GM21717 (cell line): ENCODE results near the gene CSF2RB.

Experiments
- ATAC-seq: cut with Tn5 transposase; IDR thresholded peaks from one replicate; pipeline ENCODE4 v1.9.1; 2021; ENCODE audit warnings: mild to moderate bottlenecking, moderate library complexity; ENCODE audit not compliant: unreplicated experiment

The CSF2RB gene

GRCh38 chr22:36913427-36914389 is at the start of gene CSF2RB:
TSS of gene CSF2RB (plus strand) at chr22:36913628. CDS start at chr22:36922208, 8,580 bp downstream.
- ATAC-seq = no peak

DNA sequence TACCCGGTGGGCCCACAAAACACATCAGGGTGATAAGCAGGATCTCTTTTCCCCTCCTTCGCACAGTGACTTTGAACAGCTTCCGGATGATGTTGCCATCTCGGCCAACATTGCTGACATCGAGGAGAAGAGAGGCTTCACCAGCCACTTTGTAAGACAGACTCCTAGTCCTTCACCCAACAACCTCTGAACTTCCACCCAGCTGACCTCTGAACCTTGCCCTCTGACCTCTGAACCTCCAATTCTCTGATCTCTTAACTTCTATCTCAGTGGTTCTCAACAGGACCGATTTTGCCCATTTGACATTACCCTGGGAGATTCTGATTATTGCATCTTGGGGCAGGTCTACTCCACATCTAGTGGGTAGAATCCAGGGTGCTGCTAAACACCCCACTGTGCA is 49.4 kb upstream of the CSF2RB start:
- ATAC-seq = no peak

- ATAC-seq = no peak
Measured at GRCh38 chr22:36864454-36865215, 48.8 kb upstream of the CSF2RB start.

DNA sequence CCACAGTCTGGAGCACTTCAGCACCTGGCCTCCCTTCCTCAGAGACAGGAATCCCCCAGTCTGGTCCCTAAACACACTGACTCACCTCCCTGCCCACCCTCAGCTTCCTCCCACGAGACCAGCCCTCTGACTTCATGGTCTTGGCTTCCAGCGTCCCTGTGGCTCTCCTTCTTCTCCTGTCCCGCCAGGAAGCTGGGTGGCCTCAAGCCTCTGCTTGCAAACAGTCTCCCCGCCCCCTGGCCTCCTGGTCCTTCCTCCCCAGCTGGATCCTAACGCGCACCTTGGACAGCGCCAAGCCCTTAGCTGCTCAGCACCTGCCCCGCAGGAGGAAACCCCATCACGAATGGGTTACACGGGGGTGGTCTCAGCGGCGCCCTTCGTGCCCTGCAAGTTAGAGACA is 48.1 kb upstream of the CSF2RB start:
- ATAC-seq = no peak

GRCh38 chr22:36867695-36868094 is 45.7 kb upstream of the CSF2RB start:
- ATAC-seq = no peak

DNA sequence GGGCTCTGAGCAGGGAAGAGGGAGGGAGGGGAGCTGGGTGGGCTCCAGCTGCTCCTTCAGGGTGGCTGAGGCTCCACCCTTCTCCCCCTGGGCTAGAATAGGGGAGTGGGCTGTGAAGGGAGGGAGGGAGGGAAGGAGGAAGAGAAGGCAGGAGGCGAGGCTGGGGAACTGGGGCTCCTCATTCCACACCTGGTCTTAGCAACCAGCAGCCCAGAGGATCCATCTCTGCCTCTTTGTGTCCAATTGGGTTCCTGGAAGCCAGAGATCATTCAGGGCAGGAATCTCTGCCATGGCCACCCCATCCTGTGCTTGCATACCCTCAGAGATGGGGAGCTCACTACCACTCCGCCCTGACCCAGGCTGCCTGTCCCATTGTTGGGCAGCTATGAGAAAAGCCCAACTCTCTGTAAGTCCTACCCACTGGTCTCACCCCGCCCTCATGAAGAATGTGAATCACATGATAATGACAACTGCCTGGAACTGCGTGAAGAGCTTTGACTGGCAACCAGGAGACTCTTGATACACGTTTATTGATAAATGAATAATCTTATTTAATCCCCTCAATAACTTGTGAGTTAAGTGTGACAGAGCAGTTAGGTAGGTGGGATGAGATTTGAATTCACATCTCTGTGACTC is 44.8 kb upstream of the CSF2RB start:
- ATAC-seq = no peak

DNA sequence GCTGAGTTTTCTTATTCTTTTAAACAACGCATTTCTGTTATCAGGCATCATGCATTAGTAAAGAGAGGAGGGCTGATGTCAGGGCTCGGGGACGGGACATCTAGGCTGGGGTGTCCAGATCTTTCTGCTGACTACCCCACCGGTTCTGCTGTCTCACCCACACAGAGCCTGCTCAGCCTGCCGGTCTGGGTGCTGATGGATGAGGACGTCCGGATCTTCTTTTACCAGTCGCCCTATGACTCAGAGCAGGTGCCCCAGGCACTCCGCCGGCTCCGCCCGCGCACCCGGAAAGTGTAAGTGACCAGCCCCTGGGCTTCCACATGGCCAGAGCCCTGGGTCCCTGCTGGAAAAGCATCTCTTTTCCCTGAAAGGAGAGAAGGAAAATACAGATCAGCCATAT is 43.2 kb upstream of the CSF2RB start:
- ATAC-seq = no peak

- no peak for ATAC-seq
Measured at GRCh38 chr22:36871669-36872081, 41.8 kb upstream of the CSF2RB start.

DNA sequence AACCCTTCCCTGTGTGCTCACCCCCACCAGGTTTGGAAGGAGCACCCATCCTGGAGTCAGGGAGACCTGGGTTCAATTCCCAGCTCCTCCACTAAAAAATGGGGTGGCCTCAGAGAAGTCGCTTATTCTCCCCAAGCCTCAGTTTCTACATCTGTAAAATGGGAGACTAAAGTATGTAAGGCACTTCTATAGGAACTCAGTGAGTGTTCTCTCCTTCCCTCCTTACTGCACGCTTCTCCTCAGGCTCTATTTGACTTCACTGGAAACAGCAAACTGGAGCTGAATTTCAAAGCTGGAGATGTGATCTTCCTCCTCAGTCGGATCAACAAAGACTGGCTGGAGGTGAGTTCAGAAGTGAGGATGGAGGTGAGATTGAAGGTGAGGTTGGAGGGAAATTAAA is 41.3 kb upstream of the CSF2RB start:
- no peak for ATAC-seq

GRCh38 chr22:36872866-36873498 is 40.4 kb upstream of the CSF2RB start:
- ATAC-seq = no peak

DNA sequence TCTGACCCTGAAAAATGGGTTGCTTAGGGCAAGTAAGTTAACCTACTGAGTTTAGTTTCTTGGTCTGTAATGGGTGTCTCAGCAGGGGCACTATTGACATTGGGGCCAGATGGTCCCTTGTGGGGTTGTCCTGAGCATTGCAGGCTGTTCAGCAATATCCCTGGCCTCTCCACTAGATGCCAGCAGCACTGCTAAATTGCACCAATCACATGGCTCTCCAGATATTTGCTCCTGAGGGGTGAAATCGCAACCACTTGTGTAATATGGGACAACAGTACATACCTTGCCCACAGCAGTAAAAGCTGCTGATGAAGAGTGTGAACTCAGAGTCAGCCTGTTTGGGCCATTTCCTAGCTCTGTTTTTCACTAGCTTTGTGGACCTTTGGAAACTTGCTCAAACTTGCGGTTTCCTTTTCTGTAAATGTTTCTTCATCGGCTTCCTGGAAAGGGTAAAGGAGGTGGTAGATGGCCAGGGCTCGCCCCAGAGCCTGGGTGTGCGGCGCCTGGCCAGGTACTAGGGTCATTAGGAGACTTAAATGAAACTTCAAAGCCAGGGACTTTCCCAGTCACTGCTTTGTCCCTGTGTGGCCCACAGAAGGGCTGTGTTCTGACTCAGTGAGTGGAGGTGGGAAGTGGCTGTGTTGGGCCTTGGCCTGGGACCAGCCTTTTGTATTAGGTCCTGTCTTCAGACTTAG is 39.7 kb upstream of the CSF2RB start:
- peak; percentile 75 for ATAC-seq

DNA sequence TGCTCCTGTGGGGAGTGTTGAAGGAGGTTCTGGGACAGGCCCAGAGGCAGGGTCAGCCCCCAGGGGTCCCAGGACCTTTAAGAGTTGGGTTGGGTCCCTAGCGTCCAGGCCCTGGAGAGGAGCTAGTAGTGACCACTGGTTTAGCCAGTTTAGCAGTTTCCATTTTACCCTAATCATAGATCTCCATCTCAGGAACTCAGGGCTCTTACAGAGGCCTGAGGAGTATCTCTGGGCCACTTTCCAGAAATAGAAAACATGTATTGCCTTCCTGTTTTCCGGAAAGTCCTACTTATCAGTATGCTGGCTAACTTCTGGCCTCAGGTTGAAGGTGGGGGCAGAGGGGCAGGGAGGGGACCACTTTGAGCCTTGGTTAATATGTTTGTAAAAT is 39.1 kb upstream of the CSF2RB start:
- no peak for ATAC-seq

DNA sequence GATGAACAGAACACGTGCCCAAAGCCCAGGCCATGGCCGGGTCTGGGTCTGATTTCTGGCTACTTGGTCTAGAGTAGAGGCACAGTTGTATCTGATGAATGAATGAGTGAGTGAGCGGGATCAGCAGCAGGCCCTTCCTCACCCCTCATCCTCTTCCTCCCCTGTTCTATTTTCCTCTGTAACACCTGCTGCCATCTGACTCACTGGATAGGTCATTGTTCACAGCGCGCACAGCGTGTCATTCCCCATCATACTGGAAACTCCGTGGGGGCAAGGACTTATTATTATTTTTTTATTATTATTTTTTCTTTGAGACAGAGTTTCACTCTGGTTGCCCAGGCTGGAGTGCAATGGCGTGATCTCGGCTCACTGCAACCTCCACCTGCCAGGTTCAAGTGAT is 38.7 kb upstream of the CSF2RB start:
- no peak for ATAC-seq

- no peak for ATAC-seq
Measured at GRCh38 chr22:36875741-36876140, 37.7 kb upstream of the CSF2RB start.

- no peak for ATAC-seq
Measured at GRCh38 chr22:36879775-36880174, 33.7 kb upstream of the CSF2RB start.

- ATAC-seq = no peak
Measured at GRCh38 chr22:36881504-36882245, 31.8 kb upstream of the CSF2RB start.

DNA sequence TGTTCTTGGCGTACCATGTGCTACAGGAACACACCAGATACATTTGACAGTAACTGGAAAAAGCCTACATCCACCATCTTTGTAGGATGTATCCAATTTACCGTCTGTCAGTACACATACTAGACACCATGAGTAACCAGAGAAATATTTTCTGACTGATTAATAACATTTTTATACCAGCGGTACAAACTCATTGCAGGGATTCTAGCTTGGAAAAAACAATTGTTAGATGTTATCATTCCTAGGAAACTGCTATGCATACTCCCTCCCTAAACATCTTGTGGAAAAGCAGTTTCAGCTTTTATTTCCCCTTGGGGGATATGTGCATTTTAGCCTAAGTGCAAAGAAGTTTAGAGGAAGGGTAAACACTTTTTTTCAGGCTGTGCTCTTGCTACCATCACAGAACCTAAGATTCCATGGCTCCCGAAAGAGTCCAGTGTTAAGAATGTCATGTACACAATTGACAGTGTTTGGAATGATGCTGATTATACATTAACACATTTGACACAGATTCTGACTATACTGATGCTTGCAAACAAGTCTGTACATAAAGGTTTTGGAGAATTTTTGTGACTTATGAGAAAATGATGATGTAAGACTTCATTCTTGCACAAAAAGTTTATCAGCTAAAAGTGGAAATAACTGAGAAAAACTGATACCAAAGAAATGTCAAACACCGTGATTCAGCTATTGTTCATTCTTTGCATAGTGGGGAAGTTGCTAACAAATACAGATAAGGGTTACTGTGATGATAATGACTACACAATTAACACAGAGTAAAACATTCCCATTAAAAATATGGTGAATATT is 28.9 kb upstream of the CSF2RB start:
- ATAC-seq = no peak

DNA sequence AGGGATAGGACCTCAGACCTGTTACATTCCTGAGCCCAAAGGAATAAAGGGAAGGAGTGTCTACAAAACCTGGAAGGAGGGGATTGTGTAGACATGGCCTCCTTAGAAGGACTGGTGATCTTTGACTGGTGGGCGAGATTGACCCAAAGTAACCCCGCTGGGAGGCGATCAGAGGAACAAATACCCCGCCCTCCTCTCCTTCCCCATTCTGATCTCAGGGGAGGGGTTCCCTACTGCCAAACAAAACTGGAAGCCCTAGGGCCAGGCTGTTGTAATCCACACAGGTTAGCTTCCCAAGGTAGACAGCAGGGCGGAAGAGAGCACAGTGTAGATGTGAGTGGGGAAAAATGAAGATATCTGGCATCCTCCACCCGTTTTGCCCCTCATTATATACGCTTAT is 28.0 kb upstream of the CSF2RB start:
- no peak for ATAC-seq

DNA sequence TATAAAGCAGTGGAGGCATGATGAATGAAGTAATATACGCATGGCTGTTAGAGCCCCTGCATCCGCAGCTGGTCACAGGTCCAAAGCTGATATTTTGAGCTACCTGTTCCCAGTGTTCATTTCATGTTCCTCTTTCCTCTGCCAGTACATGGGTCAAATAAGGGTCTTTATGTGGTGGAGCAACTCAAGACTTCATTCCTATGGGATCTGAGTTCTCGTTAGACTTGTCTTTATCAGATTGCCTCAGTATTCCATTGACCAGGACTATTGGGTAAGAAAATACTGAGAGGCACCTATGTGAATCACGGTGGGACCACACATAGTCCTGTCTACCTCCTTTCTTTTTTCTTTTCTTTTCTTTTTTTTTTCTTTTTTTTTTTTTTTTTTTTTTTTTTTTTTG is 27.4 kb upstream of the CSF2RB start:
- ATAC-seq = no peak
